Stimulated activated CD8-positive, alpha-beta memory T cell treated with anti-CD3 and anti-CD28 coated beads, Interleukin-15, amount 100 ng/mL, for 24 hours (primary cell): ENCODE data around the gene PTGIS.
A peak's percentile ranks its signal among the peaks of the same experiment; 100 is the strongest.
"Not testable (repeated sequence)": the region's sequence is repeated elsewhere in the genome, so short reads cannot be mapped to it uniquely, and the experiment has no call there.

Source experiments
- DNase-seq: peaks from one replicate; pipeline ENCODE4 v3.0.0-alpha.2; 2020; ENCODE audit warnings: low read depth

The PTGIS gene

GRCh38 chr20:49567421-49568277 lies at the start of gene PTGIS:
Gene PTGIS (minus strand): TSS chr20:49568137. CDS start chr20:49568116, 21 bp downstream.
- DNase-seq: no peak

DNA sequence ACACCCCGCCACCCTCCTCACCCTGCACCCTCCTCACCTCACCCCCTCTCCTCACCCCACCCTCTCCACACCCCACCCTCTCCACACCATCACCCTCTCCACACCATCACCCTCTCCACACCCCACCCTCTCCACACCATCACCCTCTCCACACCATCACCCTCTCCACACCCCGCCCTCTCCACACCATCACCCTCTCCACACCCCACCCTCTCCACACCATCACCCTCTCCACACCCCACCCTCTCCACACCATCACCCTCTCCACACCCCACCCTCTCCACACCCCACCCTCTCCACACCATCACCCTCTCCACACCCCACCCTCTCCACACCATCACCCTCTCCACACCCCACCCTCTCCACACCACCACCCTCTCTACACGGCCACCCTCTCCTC lies 49.5 kb upstream of the PTGIS start:
- not testable (repeated sequence) for DNase-seq

GRCh38 chr20:49616154-49617007 lies 48.4 kb upstream of the PTGIS start:
- DNase-seq: no peak

DNA sequence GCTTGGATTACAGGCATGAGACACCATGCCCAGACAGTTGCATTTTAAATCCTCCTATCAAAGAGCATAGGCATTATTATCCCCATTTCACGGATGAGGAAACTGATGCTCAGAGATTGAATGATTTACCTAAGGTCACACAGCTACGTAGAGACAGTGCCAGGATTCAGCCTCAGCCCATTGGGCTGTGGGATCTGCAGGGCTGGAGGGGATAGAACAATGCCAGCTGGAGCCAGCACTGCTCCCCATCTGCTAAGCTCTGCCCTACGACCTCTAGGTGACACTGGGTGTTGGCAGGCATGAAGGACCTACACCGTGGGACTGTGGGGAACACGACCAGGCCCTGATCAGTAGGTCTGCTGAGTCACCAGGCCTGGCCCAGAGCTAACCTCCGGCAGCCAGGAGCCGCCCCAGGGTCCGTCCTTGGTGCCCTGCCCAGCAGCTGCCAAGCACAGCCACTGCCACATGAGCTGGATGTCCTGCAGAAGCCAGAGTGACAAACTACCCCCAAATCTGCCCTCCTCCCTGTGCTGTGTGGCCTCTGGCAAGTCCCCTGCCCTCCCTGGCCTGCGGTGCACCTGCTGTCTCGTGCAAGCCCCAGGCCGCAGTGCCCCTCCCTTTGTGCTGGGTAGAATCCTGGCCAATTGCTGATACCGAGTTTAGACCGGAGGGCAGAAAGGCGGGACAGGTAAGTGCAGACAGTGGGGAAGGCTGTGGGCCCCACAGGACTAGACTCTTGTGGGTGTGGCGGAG lies 47.6 kb upstream of the PTGIS start:
- no peak for DNase-seq

DNA sequence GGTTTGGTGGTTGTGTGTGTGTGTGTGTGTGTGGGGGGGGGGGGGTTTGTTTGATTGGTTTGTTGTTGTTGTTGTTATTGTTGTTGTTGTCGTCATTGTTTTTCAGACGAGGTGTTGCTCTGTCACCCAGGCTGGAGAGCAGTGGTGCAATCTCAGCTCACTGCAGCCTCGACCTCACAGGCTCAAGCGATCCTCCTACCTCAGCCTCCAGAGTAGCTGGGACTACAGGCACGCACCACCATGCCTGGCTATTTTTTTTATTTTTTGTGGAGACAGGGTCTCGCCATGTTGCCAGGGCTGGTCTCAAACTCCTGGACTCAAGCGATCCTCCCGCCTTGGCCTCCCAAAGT lies 47.1 kb upstream of the PTGIS start:
- DNase-seq: not testable (repeated sequence)

- no peak for DNase-seq
Measured at GRCh38 chr20:49614338-49615050, 46.6 kb upstream of the PTGIS start.

- no peak for DNase-seq
Measured at GRCh38 chr20:49612127-49612738, 44.3 kb upstream of the PTGIS start.

DNA sequence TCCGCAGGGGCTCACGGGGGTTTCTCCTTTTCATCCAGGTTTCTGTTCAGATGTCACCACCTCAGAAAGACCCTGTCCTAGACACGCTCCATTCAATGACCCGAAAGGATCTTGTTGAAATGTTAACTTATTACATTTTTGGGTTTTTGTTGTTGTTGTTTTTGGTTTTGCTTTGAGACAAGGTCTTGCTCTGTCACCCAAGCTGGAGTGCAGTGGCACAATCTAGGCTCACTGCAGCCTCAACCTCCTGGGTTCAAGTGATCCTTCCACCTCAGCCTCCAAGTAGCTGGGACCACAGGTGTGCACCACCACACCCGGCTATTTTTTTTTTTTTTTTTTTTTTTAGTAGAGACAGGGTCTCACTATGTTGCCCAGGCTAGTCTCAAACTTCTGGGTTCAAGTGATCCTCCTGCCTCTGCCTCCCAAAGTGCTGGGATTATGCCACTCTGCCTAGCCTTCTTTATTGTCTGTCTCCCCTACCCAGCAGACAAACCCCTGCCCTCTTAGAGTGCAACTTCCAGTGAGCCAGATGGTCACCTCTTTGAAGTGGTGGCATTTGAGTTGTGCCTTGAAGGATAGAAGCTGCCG lies 43.7 kb upstream of the PTGIS start:
- not testable (repeated sequence) for DNase-seq

DNA sequence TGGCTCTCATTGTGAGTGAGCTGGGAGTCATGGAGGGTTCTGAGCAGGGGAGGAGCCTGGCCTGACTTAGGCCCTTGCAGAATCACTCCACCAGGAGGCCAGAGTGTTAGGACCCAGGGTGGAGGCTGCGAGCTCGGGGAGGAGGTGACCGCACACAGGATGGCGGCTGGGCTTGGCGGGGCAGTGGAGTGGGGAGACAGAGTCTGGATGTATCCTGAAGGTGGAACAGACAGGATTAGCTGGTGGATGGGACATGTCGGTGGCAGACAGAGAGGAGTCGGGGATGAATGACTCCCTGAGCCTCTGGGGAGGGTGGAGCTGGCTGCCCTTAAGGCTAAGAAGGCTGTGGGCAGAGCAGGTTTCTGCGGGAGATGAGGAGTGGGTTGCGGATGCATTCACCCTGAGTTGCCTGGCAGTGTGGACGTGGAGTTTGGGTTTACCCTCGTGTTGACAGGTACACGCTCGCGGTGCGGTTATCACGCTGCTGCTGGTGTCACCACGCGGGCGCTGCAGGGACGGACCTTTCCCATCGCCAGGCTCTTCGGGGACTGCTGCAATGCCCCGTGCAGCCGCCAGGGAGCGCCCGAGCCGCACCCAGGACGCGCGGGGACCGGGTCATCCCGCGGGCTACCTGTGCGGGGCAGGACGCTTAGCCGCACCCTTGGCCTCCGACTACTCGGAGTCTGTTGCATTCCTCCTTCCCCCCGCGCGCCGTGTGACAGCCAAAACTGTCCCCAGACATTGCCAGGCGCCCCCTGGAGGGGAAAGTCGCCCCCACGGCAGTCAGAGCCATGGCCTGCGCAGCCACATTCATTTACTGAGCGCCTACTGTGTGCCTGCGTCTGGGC lies 43.0 kb upstream of the PTGIS start:
- DNase-seq: peak; percentile 67

DNA sequence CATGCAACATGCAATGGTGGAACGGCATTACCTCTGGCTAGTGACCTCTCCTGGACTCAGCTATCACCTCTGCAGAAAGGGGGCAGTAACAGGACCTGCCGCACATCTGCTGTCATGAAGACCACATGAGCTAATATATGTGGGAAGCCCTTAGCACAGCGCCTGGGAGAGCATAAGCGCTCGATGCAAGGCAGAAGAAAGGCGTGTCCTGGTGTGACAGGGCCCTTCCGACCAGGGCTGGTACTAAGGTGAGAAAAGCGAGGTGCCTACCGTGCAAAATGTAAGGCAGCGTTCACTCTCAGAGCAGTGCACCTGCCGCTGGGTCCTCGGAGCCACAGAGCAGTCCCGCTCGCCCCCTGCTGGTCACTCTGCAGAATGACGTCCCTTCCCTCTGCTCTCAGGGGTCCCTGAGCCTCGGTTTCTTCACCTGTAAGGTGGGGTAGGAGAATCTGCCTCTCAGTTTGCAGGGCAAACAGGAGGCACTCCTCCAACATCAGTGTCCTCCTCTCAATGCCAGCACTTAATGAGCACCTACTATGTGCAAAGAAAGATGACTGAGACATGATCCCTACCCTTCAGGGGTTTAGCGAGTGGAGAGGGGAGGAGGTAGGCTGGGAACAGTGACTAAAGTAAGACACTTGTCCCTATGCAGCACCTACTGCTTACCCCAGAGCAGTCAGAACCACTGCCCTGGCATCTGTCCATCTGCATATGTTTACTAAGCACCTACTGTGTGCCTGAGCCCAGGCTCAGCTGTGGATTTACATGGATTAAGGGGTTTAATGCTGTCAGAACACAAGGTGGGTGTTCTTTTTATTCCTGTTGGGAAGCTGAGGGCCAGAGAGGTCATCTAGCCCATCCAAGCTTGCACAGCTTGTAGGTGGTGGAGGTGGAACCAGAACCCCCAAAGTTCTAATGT lies 41.1 kb upstream of the PTGIS start:
- DNase-seq: peak; percentile 64

DNA sequence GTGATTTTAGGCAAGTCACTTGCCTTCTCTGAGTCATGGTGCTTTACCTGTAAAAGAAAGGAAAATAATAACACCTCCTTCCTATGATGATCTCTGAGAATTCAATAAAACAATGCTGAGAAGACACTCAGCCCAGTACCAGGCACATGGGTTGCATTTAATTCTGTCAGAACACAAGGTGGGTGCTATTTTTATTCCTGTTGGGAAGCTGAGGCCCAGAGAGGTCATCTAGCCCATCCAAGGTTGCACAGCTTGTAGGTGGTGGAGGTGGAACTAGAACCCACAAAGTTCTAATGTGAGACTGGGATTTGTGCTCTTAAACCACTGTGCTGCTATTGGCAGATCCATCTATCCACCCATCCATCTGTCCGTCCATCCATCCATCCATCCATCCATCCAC lies 39.6 kb upstream of the PTGIS start:
- DNase-seq: no peak

GRCh38 chr20:49603209-49603627 lies 35.3 kb upstream of the PTGIS start:
- no peak for DNase-seq

DNA sequence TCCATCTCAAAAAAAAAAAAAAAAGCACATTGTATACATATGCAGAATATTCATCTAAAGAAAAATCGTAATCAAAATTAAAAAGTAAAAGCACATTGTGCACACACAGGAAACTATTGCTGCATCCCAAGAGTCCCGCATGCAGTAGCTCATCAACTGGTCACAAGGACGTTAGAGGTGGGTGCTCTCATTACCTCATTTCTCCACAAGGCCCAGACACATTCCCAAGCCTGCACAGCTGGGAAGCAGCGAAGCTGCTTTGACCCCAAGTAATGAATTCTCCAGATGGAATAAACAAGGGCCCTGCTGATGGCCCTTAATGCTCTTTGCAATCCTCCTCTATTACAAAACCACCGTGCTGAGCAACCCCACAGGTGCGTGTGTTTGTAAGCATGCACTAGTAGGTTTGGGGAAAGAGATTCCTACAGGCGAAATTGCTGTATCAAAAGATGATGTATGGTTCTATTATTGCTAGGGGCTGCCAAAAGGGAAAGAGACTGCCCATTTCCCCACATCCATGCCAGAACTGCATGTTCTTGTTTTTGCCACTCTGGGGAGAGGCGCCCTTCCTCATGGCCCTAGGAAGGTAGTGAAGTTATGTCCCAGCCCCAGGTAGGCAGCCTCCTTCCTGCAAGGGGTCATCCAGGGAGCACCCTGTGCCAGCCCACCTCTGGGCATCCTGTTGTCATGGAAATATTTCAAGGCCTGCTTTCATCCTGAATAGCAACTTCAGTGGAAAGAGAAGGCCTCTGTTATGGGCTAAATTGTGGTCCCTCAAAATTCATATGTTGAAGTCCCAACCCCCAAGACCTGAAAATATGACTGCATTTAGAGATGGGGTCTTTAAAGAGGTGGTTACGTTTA lies 34.6 kb upstream of the PTGIS start:
- DNase-seq: no peak

DNA sequence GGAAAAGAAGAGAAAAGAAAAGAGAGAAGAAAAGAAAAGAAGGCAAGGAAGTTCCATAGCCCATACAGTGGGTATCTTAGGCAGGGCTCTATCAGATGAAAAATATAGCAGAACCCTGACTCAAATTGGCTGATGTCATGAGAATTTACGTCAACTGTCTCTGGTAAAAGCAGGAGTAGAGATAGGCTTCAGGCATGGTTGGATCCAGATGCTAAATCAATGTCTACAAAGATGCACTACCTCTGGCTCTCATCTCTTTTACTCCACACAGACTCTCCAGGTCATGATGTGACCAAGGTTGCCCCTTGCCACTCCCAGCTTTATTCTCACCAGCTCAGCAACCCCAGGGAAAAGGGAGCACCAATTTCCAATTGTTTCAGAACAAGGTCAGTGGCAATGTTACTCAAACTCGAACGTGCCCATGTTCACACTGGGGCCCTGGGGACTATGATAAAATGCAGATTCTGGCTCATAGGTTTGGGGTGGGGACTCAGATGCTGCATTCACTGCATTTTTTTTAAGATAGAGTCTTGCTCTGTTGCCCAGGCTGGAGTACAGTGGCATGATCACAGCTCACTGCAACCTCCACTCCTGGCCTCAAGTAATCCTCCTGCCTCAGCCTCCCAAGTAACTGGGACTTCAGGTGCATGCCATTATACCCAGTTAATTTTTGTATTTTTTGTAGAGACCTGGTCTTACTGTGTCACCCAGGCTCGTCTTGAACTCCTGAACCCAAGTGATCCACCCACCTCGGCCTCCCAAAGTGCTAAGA lies 33.4 kb upstream of the PTGIS start:
- no peak for DNase-seq

GRCh38 chr20:49599746-49600113 lies 31.8 kb upstream of the PTGIS start:
- no peak for DNase-seq

GRCh38 chr20:49597825-49598395 lies 30.0 kb upstream of the PTGIS start:
- DNase-seq: no peak
